Right cardiac atrium (tissue), 5 donors: ENCODE measurements around the gene CLDN4. TPM values are rescaled to one million over a fixed set of nuclear protein-coding genes. Genes with fewer than 3 reads are reported as not detected.
"Not testable (repeated sequence)": the region's sequence is repeated elsewhere in the genome, so short reads cannot be mapped to it uniquely, and the experiment has no call there.

Experiments
- ATAC-seq, 2 donors: fragments of 200-7000 bp; cut with Tn5 transposase; one replicate each; pipeline versions ENCODE4 v1.8.0 to v1.9.1; 2020; ENCODE audit warnings: moderate library complexity in 2 of 2, mild to moderate bottlenecking in 1 of 2
- DNase-seq, 3 donors: peaks; one replicate each; pipeline ENCODE4 v3.0.0-alpha.2; 2020
- H3K27ac ChIP-seq: one replicate; pipeline ENCODE4 v1.5.1; 2013; ENCODE audit warnings: mild to moderate bottlenecking, low read length, control low read depth, moderate library complexity
- H3K27me3 ChIP-seq: one replicate; pipeline ENCODE4 v1.6.1; 2013; ENCODE audit not compliant: control insufficient read depth, insufficient read depth
- H3K4me1 ChIP-seq: one replicate; pipeline ENCODE4 v1.6.1; 2013; ENCODE audit warnings: low read length; ENCODE audit not compliant: control insufficient read depth, insufficient read depth
- H3K4me3 ChIP-seq: one replicate; pipeline ENCODE4 v1.5.1; 2013; ENCODE audit warnings: low read length, control low read depth
- H3K9me3 ChIP-seq: one replicate; pipeline ENCODE4 v1.6.1; 2013; ENCODE audit warnings: low read length; ENCODE audit not compliant: control insufficient read depth
- WGBS: extraction: QIAGEN DNeasy Blood & Tissue Kit; methylation state at CpG from one replicate; pipeline ENCODE4 v1.1.7; 2013; 5-methylcytosine and 5-hydroxymethylcytosine counted together
- intact Hi-C, 4 donors: fragments of 100-400 bp; cut with DNase I; formaldehyde crosslinking; loops; one replicate each; pipeline versions ENCODE4 v1.11.0 to v1.14.0; 2022 to 2023
- long read RNA-seq, 4 donors: library from polyadenylated mRNA; unstranded; transcript quantifications; one replicate each; pipeline ENCODE4 v2.0.0, GENCODE V29; 2020 to 2021
- polyA plus RNA-seq: library from polyadenylated mRNA; stranded (reverse); fragments of 200-250 nt; gene quantifications from one replicate; pipeline ENCODE4 v1.2.3, GENCODE V29; 2013
- total RNA-seq, 4 donors: library from RNA; stranded (reverse); fragmentation: NEBNext Ultra II Directional; extraction: Animal tissue kit (Norgen Biotek cat#: 25700); gene quantifications; one replicate each; pipeline ENCODE4 v1.2.1, GENCODE V29; 2021
- donor health status: healthy with polysubstance abuse.
- donor health status: DM: no; HTN: yes; CAD: no.
- donor health status: DM: no; HTN: no; CAD: no.
- donor health status: DM: no; HTN: yes; CAD: no; lungs with severe emphysema.
- donor health status: DM: yes; HTN: yes; CAD: no.

CLDN4 gene
- total RNA-seq (under 1 TPM in 3 of 4 donors, not detected in 1; 0.09 to 0.23 (median 0.14) TPM), polyA plus RNA-seq (not detected)
- long read RNA-seq, donor 1: 0 reads
- long read RNA-seq, donor 2: 0 reads
- long read RNA-seq, donor 3: 0 reads
- long read RNA-seq, donor 4: 0 reads

GRCh38 chr7:73830681-73831583, at the start of gene CLDN4:
Gene CLDN4, plus strand, starts transcription at chr7:73830996. Its CDS starts 206 bp downstream, at chr7:73831202.
- intact Hi-C loops: no loop called here
- Histone ChIP-seq H3K4me3 (no peak within 1 kb of the TSS), H3K9me3 (no peaks in the 10 kb centered on the region), H3K27me3 (no peaks in the 10 kb centered on the region), H3K4me1 (no peaks in the 10 kb centered on the region), H3K27ac (no peak within 1 kb of the TSS)
- 71% methylated on average over 42 of the region's 42 CpGs for WGBS
- DNase-seq (peak in 1 of 3 donors; percentile 49), ATAC-seq (no peak)

GRCh38 chr7:73786588-73786987, 44.2 kb upstream of the CLDN4 start:
- no peaks in the 10 kb centered on the region for H3K4me1 ChIP-seq
- H3K9me3 ChIP-seq: no peaks in the 10 kb centered on the region
- 76% methylated on average over 1 of the region's 1 CpG for WGBS
- H3K27ac ChIP-seq: no peak overlapping the region
- ATAC-seq: no peak
- no peak for DNase-seq
- intact Hi-C loops: no loop called here
- no peak overlapping the region for H3K4me3 ChIP-seq
- no peaks in the 10 kb centered on the region for H3K27me3 ChIP-seq

- intact Hi-C loops, H3K27me3 ChIP-seq, DNase-seq, H3K4me1 ChIP-seq, ATAC-seq, H3K27ac ChIP-seq, H3K4me3 ChIP-seq, H3K9me3 ChIP-seq: not testable (repeated sequence)
- WGBS: 89% methylated on average over 1 of the region's 1 CpG
Observed at GRCh38 chr7:73787786-73788048, 43.1 kb upstream of the CLDN4 start.

- WGBS: 85% methylated on average over 4 of the region's 4 CpGs
- DNase-seq (no peak), ATAC-seq (no peak)
- no peak overlapping the region for H3K27ac ChIP-seq
- H3K4me3 ChIP-seq: no peak overlapping the region
- H3K4me1 ChIP-seq: no peaks in the 10 kb centered on the region
- H3K9me3 ChIP-seq: no peaks in the 10 kb centered on the region
- intact Hi-C loops: no loop called here
- H3K27me3 ChIP-seq: no peaks in the 10 kb centered on the region
Observed at GRCh38 chr7:73789051-73789450, 41.7 kb upstream of the CLDN4 start.

- ATAC-seq, DNase-seq, H3K27me3 ChIP-seq, H3K4me3 ChIP-seq, H3K9me3 ChIP-seq, H3K4me1 ChIP-seq, H3K27ac ChIP-seq, intact Hi-C loops: not testable (repeated sequence)
- 86% methylated on average over 7 of the region's 7 CpGs for WGBS
Observed at GRCh38 chr7:73791170-73791690, 39.6 kb upstream of the CLDN4 start.

- H3K27me3 ChIP-seq, H3K4me1 ChIP-seq, H3K4me3 ChIP-seq, H3K9me3 ChIP-seq, ATAC-seq, H3K27ac ChIP-seq, DNase-seq, intact Hi-C loops: not testable (repeated sequence)
Observed at GRCh38 chr7:73795188-73795587, 35.6 kb upstream of the CLDN4 start.

GRCh38 chr7:73796656-73797055, 34.1 kb upstream of the CLDN4 start:
- H3K27me3 ChIP-seq, ATAC-seq, H3K4me1 ChIP-seq, DNase-seq, H3K9me3 ChIP-seq, H3K27ac ChIP-seq, H3K4me3 ChIP-seq, intact Hi-C loops: not testable (repeated sequence)
- 66% methylated on average over 4 of the region's 6 CpGs for WGBS

- ATAC-seq, H3K27ac ChIP-seq, H3K9me3 ChIP-seq, H3K4me1 ChIP-seq, DNase-seq, intact Hi-C loops, H3K4me3 ChIP-seq, H3K27me3 ChIP-seq: not testable (repeated sequence)
- WGBS: 93% methylated on average over 27 of the region's 34 CpGs
Observed at GRCh38 chr7:73797176-73797575, 33.6 kb upstream of the CLDN4 start.

- 60% methylated on average over 10 of the region's 10 CpGs for WGBS
- Histone ChIP-seq H3K27me3 (no peaks in the 10 kb centered on the region), H3K4me1 (no peaks in the 10 kb centered on the region), H3K9me3 (no peaks in the 10 kb centered on the region), H3K27ac (no peak overlapping the region), H3K4me3 (no peak overlapping the region)
- no peak for DNase-seq
- no peak for ATAC-seq
- intact Hi-C loops: no loop called here
Observed at GRCh38 chr7:73799282-73800141, 31.3 kb upstream of the CLDN4 start.

- intact Hi-C loops: no loop called here
- no peaks in the 10 kb centered on the region for H3K9me3 ChIP-seq
- H3K4me3 ChIP-seq: no peak overlapping the region
- DNase-seq (no peak), ATAC-seq (no peak)
- H3K27ac ChIP-seq: no peak overlapping the region
- no peaks in the 10 kb centered on the region for H3K27me3 ChIP-seq
- 72% methylated on average over 1 of the region's 1 CpG for WGBS
- no peaks in the 10 kb centered on the region for H3K4me1 ChIP-seq
Observed at GRCh38 chr7:73801577-73801976, 29.2 kb upstream of the CLDN4 start.

GRCh38 chr7:73802459-73802858, 28.3 kb upstream of the CLDN4 start:
- DNase-seq: no peak
- ATAC-seq: no peak
- no peak overlapping the region for H3K4me3 ChIP-seq
- H3K27ac ChIP-seq: no peak overlapping the region
- H3K9me3 ChIP-seq: no peaks in the 10 kb centered on the region
- no peaks in the 10 kb centered on the region for H3K4me1 ChIP-seq
- intact Hi-C loops: no loop called here
- H3K27me3 ChIP-seq: no peaks in the 10 kb centered on the region
- 59% methylated on average over 4 of the region's 4 CpGs for WGBS
